Raji (cell line): Measurements from ENCODE around the gene D2HGDH.

Experiments
- POLR2A ChIP-seq: IDR thresholded peaks from 2 replicates; pipeline ENCODE4 v1.6.1; 2011; ENCODE audit warnings: low read depth, low read length, control low read depth; ENCODE audit not compliant: insufficient read depth

D2HGDH gene

DNA sequence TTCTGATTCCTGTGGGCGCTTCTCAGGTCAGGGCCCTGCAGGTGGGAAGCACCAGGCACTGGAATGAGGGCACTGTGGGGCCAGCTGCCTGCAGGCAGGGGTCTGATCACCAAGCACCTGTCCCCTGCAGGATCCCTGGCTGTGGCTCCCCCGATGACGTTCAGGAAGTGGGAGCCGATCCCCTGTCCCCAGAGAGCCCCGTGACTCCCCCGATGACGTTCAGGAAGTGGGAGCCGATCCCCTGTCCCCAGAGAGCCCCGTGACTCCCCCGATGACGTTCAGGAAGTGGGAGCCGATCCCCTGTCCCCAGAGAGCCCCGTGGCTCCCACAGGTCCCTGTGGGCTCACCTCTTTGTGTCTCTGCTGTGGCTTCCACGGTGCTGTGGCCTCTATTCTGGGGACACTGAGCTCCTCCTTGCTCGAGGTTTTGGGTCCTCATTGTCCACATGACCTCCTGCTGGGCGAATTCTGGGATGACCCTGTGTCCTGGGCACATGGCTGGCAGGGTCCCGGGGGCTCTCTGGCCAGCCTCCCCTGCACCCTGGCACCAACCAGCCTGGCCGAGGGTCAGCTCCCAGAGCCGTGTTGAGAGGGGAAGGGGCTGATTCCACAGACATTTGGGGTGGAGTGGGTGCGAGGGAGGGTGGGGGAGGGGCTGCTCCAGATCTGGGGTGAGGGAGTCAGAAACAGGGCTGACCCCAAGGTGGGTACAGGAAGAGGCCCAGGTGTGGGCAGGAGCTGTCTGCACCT is 79.4 kb downstream of the D2HGDH start:
- no peak for TF ChIP-seq POLR2A

DNA sequence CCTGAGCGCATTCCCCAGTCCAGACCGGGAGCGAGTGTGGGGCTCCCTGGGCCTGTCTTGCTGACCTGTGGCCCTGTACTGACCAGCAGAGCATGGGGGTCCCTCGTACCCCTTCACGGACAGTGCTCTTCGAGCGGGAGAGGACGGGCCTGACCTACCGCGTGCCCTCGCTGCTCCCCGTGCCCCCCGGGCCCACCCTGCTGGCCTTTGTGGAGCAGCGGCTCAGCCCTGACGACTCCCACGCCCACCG is 79.9 kb downstream of the D2HGDH start:
- TF ChIP-seq POLR2A = no peak

DNA sequence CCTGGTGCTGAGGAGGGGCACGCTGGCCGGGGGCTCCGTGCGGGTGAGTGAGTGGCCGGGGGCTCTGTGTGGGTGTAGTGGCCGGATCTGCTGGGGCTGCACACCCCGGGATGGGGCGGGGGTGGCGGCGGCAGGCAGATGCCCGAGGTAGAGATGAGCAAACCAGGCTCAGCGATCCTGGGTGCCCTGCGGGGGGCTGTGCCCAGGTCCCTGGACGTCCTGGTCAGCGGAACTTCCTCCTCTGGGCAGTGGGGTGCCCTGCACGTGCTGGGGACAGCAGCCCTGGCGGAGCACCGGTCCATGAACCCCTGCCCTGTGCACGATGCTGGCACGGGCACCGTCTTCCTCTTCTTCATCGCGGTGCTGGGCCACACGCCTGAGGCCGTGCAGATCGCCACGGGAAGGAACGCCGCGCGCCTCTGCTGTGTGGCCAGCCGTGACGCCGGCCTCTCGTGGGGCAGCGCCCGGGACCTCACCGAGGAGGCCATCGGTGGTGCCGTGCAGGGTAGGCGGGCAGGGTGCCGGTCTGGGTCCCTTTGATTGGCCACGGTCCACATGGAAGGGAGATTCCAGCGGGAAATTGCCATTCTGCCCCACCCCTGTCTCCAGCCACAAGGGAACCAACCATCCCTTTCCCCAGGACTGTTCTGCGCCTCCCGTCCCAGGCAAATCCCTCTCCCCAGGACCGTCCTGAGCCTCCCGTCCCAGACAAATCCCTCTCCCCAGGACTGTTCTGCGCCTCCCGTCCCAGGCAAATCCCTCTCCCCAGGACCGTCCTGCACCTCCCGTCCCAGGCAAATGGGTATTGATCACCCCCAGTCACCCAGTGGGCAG is 80.4 kb downstream of the D2HGDH start:
- TF ChIP-seq POLR2A = no peak

DNA sequence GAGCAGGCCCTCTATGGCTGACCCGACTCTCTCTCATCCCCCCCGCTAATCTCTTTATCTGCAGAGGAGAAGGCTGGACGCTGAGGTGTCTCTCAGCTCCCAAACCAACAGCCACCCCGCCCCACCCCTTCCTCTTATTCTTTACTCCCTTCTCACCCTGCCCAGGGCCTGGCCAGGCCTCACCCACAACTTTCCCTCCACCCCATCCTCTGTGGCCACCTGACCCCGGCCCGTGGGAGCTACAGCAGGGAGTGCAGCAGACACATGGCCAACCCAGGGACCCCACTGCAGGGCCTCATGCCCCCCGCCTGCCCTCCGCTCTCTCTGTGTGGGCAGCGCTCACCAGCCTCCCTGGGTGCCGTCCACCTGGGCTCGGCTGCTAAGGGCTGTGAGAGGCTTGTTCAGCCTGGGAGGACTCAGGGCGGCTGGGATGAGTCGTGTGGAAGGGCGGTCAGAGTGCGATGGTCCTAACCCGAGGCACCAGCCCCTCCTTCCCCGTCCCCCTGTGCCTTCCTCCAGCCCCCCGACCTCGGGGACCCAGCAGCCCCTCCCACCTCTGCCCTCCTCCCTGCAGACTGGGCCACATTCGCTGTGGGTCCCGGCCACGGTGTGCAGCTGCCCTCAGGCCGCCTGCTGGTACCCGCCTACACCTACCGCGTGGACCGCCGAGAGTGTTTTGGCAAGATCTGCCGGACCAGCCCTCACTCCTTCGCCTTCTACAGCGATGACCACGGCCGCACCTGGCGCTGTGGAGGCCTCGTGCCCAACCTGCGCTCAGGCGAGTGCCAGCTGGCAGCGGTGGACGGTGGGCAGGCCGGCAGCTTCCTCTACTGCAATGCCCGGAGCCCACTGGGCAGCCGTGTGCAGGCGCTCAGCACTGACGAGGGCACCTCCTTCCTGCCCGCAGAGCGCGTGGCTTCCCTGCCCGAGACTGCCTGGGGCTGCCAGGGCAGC is 81.3 kb downstream of the D2HGDH start:
- no peak for TF ChIP-seq POLR2A

DNA sequence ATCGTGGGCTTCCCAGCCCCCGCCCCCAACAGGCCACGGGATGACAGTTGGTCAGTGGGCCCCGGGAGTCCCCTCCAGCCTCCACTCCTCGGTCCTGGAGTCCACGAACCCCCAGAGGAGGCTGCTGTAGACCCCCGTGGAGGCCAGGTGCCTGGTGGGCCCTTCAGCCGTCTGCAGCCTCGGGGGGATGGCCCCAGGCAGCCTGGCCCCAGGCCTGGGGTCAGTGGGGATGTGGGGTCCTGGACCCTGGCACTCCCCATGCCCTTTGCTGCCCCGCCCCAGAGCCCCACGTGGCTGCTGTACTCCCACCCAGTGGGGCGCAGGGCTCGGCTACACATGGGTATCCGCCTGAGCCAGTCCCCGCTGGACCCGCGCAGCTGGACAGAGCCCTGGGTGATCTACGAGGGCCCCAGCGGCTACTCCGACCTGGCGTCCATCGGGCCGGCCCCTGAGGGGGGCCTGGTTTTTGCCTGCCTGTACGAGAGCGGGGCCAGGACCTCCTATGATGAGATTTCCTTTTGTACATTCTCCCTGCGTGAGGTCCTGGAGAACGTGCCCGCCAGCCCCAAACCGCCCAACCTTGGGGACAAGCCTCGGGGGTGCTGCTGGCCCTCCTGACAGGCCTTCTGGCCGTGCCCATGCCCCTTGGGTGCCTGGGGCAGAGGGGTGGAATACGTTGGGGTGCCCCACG is 82.1 kb downstream of the D2HGDH start:
- no peak for TF ChIP-seq POLR2A

DNA sequence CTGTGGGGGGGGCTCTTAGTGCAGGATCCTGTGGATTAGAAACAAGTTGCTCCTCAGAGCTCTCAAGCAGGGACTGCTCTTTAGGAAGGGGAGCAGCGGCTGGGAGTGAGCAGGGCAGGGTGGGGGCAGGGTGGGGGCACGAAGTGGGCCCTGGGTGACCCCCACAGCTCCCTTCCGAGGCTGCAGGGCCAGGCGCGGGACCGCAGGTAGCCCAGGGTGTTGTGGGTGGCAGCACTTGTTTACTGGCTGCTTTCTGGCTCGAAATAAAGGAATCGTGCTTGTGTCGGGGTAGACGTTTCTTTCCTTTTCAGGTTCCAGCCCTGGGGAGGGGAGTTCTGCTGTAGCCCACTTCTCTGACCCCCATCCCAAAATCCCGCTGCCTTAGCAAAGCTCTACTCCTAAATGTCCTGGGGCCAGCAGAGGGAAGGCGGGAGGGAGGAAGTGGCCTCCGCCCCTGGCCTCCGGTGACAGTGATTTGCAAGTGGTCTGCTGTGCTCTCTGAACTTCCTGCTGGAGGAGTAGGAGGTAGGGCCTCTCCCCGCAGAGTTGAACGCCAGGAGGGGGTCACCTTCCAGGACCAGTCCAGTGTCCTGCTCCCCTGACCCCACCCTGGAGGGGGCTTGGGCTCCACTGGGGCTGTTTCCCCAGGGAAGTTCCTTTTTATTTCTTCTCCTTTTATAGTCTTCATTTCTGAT is 82.8 kb downstream of the D2HGDH start:
- TF ChIP-seq POLR2A = no peak
